Lower lobe of right lung (tissue), 2 donors: Measurements from ENCODE around the gene NEURL1B. TPM values are rescaled to one million over a fixed set of nuclear protein-coding genes. Genes with fewer than 3 reads are reported as not detected.

Experiments
- ATAC-seq, 2 donors: fragments of 200-7000 bp; cut with Tn5 transposase; one replicate each; pipeline ENCODE4 v1.9.1; 2020 to 2022; ENCODE audit warnings: mild to moderate bottlenecking in 2 of 2, moderate library complexity in 2 of 2
- DNase-seq: peaks from one replicate; pipeline ENCODE4 v3.0.0-alpha.2; 2020
- H3K27ac ChIP-seq: fragments of 200-600 bp; one replicate; pipeline ENCODE4 v1.8.0; 2022
- H3K27me3 ChIP-seq: fragments of 200-600 bp; one replicate; pipeline ENCODE4 v1.8.0; 2022; ENCODE audit warnings: low read depth
- H3K36me3 ChIP-seq: fragments of 200-600 bp; one replicate; pipeline ENCODE4 v1.8.0; 2022; ENCODE audit warnings: mild to moderate bottlenecking
- H3K4me1 ChIP-seq: fragments of 200-600 bp; one replicate; pipeline ENCODE4 v1.8.0; 2022
- H3K4me3 ChIP-seq: fragments of 200-600 bp; one replicate; pipeline ENCODE4 v1.8.0; 2022; ENCODE audit warnings: mild to moderate bottlenecking
- H3K9me3 ChIP-seq: fragments of 200-600 bp; one replicate; pipeline ENCODE4 v1.8.0; 2022
- CTCF ChIP-seq: fragments of 200-600 bp; IDR thresholded peaks from one replicate; pipeline ENCODE4 v1.8.0; 2022; ENCODE audit warnings: antibody characterized with exemption, mild to moderate bottlenecking
- intact Hi-C: fragments of 100-400 bp; cut with DNase I; formaldehyde crosslinking; loops from one replicate; pipeline ENCODE4 v1.11.0; 2022
- total RNA-seq: library from RNA; stranded (reverse); fragmentation: NEBNext Ultra II Directional; extraction: Animal tissue kit (Norgen Biotek cat#: 25700); gene quantifications from one replicate; pipeline ENCODE4 v1.2.1, GENCODE V29; 2021
- donor health status: DM: no; HTN: yes; CAD: no; lungs with severe emphysema.

NEURL1B gene
- total RNA-seq, 1 donor from 2014 or later = 24.8 TPM

GRCh38 chr5:172624083-172624995 is 16.7 kb upstream of the NEURL1B start:
- H3K27ac ChIP-seq = no peak overlapping the region
- no peak for TF ChIP-seq CTCF
- DNase-seq (no peak), ATAC-seq (no peak)
- H3K4me3 ChIP-seq = no peak overlapping the region
- H3K27me3 ChIP-seq = no peaks in the 10 kb centered on the region
- intact Hi-C loops = no loop called here
- no peaks in the 10 kb centered on the region for H3K9me3 ChIP-seq
- no peaks in the 10 kb centered on the region for H3K36me3 ChIP-seq
- no peaks in the 10 kb centered on the region for H3K4me1 ChIP-seq

GRCh38 chr5:172624996-172625964 is 15.8 kb upstream of the NEURL1B start:
- Histone ChIP-seq H3K4me3 (no peak overlapping the region), H3K27ac (no peak overlapping the region), H3K36me3 (no peaks in the 10 kb centered on the region), H3K4me1 (no peaks in the 10 kb centered on the region), H3K9me3 (no peaks in the 10 kb centered on the region), H3K27me3 (no peaks in the 10 kb centered on the region)
- ATAC-seq (no peak), DNase-seq (no peak)
- TF ChIP-seq CTCF = no peak
- intact Hi-C loops = no loop called here

GRCh38 chr5:172626031-172626581 is 15.0 kb upstream of the NEURL1B start:
- Histone ChIP-seq H3K4me1 (no peaks in the 10 kb centered on the region), H3K9me3 (no peaks in the 10 kb centered on the region), H3K4me3 (no peak overlapping the region), H3K36me3 (no peaks in the 10 kb centered on the region), H3K27me3 (no peaks in the 10 kb centered on the region), H3K27ac (no peak overlapping the region)
- DNase-seq = no peak
- TF ChIP-seq CTCF = no peak
- intact Hi-C loops = no loop called here
- ATAC-seq = no peak

- Histone ChIP-seq H3K4me3 (no peak overlapping the region), H3K27ac (no peak overlapping the region), H3K4me1 (no peaks in the 10 kb centered on the region), H3K36me3 (no peaks in the 10 kb centered on the region), H3K9me3 (no peaks in the 10 kb centered on the region), H3K27me3 (no peaks in the 10 kb centered on the region)
- intact Hi-C loops = no loop called here
- ATAC-seq = no peak
- no peak for DNase-seq
- no peak for TF ChIP-seq CTCF
These were observed 11.0 kb upstream of the NEURL1B start for GRCh38 chr5:172630082-172630481.

- no peaks in the 10 kb centered on the region for H3K36me3 ChIP-seq
- intact Hi-C loops = no loop called here
- no peak overlapping the region for H3K4me3 ChIP-seq
- H3K27me3 ChIP-seq = no peaks in the 10 kb centered on the region
- DNase-seq (no peak), ATAC-seq (no peak)
- no peak for TF ChIP-seq CTCF
- no peaks in the 10 kb centered on the region for H3K4me1 ChIP-seq
- H3K9me3 ChIP-seq = no peaks in the 10 kb centered on the region
- no peak overlapping the region for H3K27ac ChIP-seq
These were observed 10.6 kb upstream of the NEURL1B start for GRCh38 chr5:172630482-172630881.
